Measurements from ENCODE around the gene MRC1.

Gene MRC1

DNA sequence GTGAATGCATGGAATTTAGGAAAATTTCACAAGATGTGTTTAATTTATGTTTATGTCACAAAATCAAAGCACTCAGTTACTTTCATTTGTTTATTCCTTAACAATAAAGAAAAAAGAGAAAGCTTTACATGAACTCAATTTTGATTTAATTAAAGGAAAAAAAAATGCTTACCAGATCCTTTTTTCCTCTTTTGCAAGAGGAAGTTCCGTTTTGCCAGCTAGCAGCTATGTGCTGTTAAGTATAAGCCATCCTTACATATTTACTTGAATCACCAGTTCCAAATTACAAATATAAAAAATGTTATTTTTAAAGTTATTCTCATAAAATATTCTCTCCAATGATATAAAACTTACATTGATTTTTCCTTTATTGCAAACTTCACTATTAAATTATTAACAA, 12.7 kb downstream of the MRC1 start:
- Histone ChIP-seq H3K4me1 (ENCODE audit: control insufficient read depth, low read depth, low read length) (no peaks in the 10 kb centered on the region), H3K36me3 (ENCODE audit: control insufficient read depth, low read depth, low read length) (no peaks in the 10 kb centered on the region), H3K4me3 (ENCODE audit: low read length) (no peak overlapping the region), H3K9ac (ENCODE audit: low read length) (no peak overlapping the region), H3K27me3 (ENCODE audit: control insufficient read depth, insufficient read depth, low read length) (no peaks in the 10 kb centered on the region), H3K27ac (ENCODE audit: low read length) (no peak overlapping the region), H3K9me3 (ENCODE audit: control insufficient read depth, low read depth, low read length) (no peaks in the 10 kb centered on the region)

DNA sequence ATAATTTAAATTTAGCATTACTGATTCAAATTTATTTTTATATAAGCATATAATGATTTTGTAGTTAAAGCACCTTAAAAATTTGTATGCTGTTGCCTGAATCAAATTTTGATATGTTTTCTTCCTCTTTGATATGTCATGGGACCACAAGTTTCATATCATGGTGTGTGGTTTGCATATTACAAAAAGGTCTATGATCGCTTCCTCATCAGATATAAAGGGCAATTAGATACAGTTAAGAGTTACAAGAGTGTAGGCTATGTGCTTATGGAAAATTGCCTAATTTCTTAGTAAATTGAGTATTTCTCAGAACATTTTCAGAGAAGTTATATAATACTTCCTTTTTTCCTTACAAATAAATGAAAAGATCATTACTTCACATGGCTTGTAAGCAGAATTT, 22.2 kb downstream of the MRC1 start:
- Histone ChIP-seq H3K9ac (ENCODE audit: low read length) (no peak overlapping the region), H3K4me1 (ENCODE audit: control insufficient read depth, low read depth, low read length) (no peaks in the 10 kb centered on the region), H3K27ac (ENCODE audit: low read length) (no peak overlapping the region), H3K9me3 (ENCODE audit: control insufficient read depth, low read depth, low read length) (no peaks in the 10 kb centered on the region), H3K4me3 (ENCODE audit: low read length) (no peak overlapping the region), H3K27me3 (ENCODE audit: control insufficient read depth, insufficient read depth, low read length) (no peaks in the 10 kb centered on the region), H3K36me3 (ENCODE audit: control insufficient read depth, low read depth, low read length) (no peaks in the 10 kb centered on the region)

- no peaks in the 10 kb centered on the region for H3K27me3 ChIP-seq (ENCODE audit: control insufficient read depth, insufficient read depth, low read length)
- no peak overlapping the region for H3K9ac ChIP-seq (ENCODE audit: low read length)
- H3K4me3 ChIP-seq (ENCODE audit: low read length) = no peak overlapping the region
- H3K4me1 ChIP-seq (ENCODE audit: control insufficient read depth, low read depth, low read length) = peaks cover 1% of the 10 kb centered on the region
- no peaks in the 10 kb centered on the region for H3K9me3 ChIP-seq (ENCODE audit: control insufficient read depth, low read depth, low read length)
- H3K36me3 ChIP-seq (ENCODE audit: control insufficient read depth, low read depth, low read length) = no peaks in the 10 kb centered on the region
- H3K27ac ChIP-seq (ENCODE audit: low read length) = no peak overlapping the region
Measured at GRCh38 chr10:17831896-17832295, 22.7 kb downstream of the MRC1 start.

DNA sequence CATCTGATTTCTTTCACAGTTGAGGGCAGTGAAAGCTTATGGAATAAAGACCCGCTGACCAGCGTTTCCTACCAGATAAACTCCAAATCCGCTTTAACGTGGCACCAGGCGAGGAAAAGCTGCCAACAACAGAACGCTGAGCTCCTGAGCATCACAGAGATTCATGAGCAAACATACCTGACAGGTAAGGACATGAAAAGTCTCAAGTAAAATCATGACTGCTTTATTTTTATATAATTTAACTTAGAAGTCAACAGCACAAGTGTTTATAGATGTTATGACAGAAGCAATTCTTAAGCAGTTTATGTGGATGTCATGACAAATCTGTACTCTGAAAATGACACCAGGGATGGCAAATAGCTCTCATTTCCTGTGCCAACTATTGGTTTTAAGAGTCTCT, 24.5 kb downstream of the MRC1 start:
- Histone ChIP-seq H3K4me3 (ENCODE audit: low read length) (no peak overlapping the region), H3K4me1 (ENCODE audit: control insufficient read depth, low read depth, low read length) (peaks cover 5% of the 10 kb centered on the region), H3K27me3 (ENCODE audit: control insufficient read depth, insufficient read depth, low read length) (no peaks in the 10 kb centered on the region), H3K36me3 (ENCODE audit: control insufficient read depth, low read depth, low read length) (no peaks in the 10 kb centered on the region), H3K9me3 (ENCODE audit: control insufficient read depth, low read depth, low read length) (no peaks in the 10 kb centered on the region), H3K9ac (ENCODE audit: low read length) (no peak overlapping the region), H3K27ac (ENCODE audit: low read length) (no peak overlapping the region)

DNA sequence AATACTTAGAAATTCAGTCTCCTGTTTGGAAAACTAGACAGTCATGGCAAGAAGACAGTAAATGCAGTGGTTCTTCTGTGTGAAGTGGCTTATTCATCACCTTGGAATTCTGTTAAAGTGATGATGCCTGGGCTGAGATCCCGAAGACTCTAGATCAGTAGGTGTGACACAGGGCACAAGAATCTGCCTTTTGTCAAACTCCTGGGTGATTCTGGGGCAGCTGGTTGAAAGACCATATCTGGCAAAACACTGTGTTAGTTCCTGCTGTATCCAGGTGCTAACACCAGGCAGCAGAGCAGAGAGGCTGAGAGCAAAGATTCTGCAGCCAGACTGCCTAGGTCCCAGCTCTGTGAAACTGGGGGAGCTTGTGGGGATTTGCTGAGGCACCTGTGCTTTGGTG, 26.5 kb downstream of the MRC1 start:
- H3K27ac ChIP-seq (ENCODE audit: low read length) = no peak overlapping the region
- no peak overlapping the region for H3K9ac ChIP-seq (ENCODE audit: low read length)

GRCh38 chr10:17836942-17837341, 27.8 kb downstream of the MRC1 start:
- Histone ChIP-seq H3K36me3 (ENCODE audit: control insufficient read depth, low read depth, low read length) (no peaks in the 10 kb centered on the region), H3K4me3 (ENCODE audit: low read length) (no peak overlapping the region), H3K9me3 (ENCODE audit: control insufficient read depth, low read depth, low read length) (no peaks in the 10 kb centered on the region), H3K27ac (ENCODE audit: low read length) (no peak overlapping the region), H3K9ac (ENCODE audit: low read length) (no peak overlapping the region), H3K27me3 (ENCODE audit: control insufficient read depth, insufficient read depth, low read length) (no peaks in the 10 kb centered on the region), H3K4me1 (ENCODE audit: control insufficient read depth, low read depth, low read length) (peaks cover 5% of the 10 kb centered on the region)

More for the DNA sequence above, 26.5 kb downstream of the MRC1 start:
- Histone ChIP-seq H3K9me3 (ENCODE audit: control insufficient read depth, low read depth, low read length) (no peaks in the 10 kb centered on the region), H3K36me3 (ENCODE audit: control insufficient read depth, low read depth, low read length) (no peaks in the 10 kb centered on the region), H3K4me3 (ENCODE audit: low read length) (no peak overlapping the region), H3K27me3 (ENCODE audit: control insufficient read depth, insufficient read depth, low read length) (no peaks in the 10 kb centered on the region), H3K4me1 (ENCODE audit: control insufficient read depth, low read depth, low read length) (peaks cover 5% of the 10 kb centered on the region)

DNA sequence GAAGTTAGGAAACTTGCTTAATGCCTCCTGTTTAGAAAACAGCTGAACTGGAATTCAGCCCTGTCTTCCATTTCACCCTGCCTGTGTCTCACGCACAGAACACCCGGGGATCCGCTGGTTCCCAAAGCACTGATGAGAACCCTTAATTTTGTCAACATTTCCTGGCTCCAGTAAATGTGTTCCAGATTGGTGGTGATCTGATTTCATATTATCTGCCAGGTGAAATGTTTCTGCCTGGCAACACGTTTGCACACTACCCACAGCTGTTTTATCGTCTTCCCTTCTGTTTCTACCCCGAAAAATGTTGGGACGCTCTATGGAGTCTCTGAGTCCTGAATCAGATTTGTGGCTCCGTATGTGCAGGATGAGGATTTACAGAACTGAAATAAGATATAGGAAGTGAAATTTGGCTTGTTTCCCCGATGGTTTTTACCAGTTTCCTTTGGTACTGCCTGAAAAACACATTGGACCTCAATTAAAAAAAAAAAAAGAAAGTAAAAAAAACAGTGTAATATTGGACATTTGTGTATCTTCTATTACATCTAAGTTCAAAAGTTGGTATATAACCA, 29.0 kb downstream of the MRC1 start:
- Histone ChIP-seq H3K9me3 (ENCODE audit: control insufficient read depth, low read depth, low read length) (no peaks in the 10 kb centered on the region), H3K4me1 (ENCODE audit: control insufficient read depth, low read depth, low read length) (peaks cover 5% of the 10 kb centered on the region), H3K4me3 (ENCODE audit: low read length) (no peak overlapping the region), H3K27me3 (ENCODE audit: control insufficient read depth, insufficient read depth, low read length) (no peaks in the 10 kb centered on the region), H3K9ac (ENCODE audit: low read length) (no peak overlapping the region), H3K36me3 (ENCODE audit: control insufficient read depth, low read depth, low read length) (no peaks in the 10 kb centered on the region), H3K27ac (ENCODE audit: low read length) (no peak overlapping the region)

- Histone ChIP-seq H3K9ac (ENCODE audit: low read length) (no peak overlapping the region), H3K4me3 (ENCODE audit: low read length) (no peak overlapping the region), H3K27me3 (ENCODE audit: control insufficient read depth, insufficient read depth, low read length) (no peaks in the 10 kb centered on the region), H3K27ac (ENCODE audit: low read length) (no peak overlapping the region), H3K36me3 (ENCODE audit: control insufficient read depth, low read depth, low read length) (no peaks in the 10 kb centered on the region), H3K9me3 (ENCODE audit: control insufficient read depth, low read depth, low read length) (no peaks in the 10 kb centered on the region), H3K4me1 (ENCODE audit: control insufficient read depth, low read depth, low read length) (peaks cover 5% of the 10 kb centered on the region)
Measured at GRCh38 chr10:17841050-17841449, 31.9 kb downstream of the MRC1 start.

DNA sequence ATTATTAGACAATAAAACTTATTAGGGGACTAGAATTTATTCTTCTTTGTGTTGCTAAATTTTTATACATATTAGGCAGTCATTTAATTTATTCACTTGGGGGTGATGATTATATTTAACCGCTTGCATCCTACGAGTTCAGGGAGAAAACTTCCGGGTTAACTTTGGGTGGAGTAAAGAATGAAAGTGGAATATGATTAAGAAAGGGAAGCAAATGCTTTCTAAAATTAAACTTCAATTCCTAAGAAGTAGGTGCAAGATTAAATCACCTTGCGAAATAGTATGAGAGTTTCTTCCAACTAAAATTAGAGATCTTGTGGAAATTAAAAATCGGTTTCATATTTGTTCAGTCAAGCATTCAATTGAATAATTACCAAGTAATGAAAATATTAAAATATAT, 33.5 kb downstream of the MRC1 start:
- H3K9me3 ChIP-seq (ENCODE audit: control insufficient read depth, low read depth, low read length) = no peaks in the 10 kb centered on the region

DNA sequence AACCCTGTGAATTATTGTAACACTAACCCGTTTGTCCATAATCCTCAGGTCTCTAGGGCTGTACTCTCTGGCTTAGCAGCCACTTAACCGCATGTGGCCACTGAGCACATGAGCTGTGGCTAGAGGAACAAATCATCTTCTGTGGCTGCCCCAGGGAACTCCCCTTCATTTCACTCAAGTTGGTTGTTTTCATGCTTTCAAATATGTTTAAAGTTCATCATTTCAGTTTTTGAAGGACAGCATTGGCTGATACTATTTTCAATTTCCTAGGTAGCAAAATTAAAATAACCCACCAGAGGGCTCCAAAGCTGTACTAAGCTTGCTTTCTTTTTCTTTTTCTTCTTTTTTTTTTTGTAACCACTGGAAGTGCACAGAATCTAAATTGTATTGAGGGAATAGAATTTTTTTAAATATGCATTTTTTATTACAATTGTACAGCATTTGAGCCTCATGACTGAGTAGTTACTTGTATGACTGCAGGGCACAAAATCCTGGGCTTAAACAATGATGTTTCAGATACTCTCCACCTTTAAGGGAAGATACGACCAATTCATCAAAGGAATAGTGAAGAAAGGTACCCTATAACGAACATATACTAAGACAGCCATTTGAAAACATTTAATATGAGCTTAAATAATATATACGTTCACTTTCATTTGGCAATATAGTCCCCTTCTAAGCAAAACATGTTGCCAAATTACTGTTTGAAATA, 38.6 kb downstream of the MRC1 start:
- Histone ChIP-seq H3K27ac (ENCODE audit: low read length) (no peak overlapping the region), H3K27me3 (ENCODE audit: control insufficient read depth, insufficient read depth, low read length) (no peaks in the 10 kb centered on the region), H3K9me3 (ENCODE audit: control insufficient read depth, low read depth, low read length) (no peaks in the 10 kb centered on the region), H3K4me3 (ENCODE audit: low read length) (no peak overlapping the region), H3K9ac (ENCODE audit: low read length) (no peak overlapping the region), H3K36me3 (ENCODE audit: control insufficient read depth, low read depth, low read length) (no peaks in the 10 kb centered on the region), H3K4me1 (ENCODE audit: control insufficient read depth, low read depth, low read length) (peaks cover 7% of the 10 kb centered on the region)

More for the DNA sequence above, 33.5 kb downstream of the MRC1 start:
- H3K4me1 ChIP-seq (ENCODE audit: control insufficient read depth, low read depth, low read length) = no peaks in the 10 kb centered on the region
- H3K4me3 ChIP-seq (ENCODE audit: low read length) = no peak overlapping the region
- no peaks in the 10 kb centered on the region for H3K27me3 ChIP-seq (ENCODE audit: control insufficient read depth, insufficient read depth, low read length)
- no peaks in the 10 kb centered on the region for H3K36me3 ChIP-seq (ENCODE audit: control insufficient read depth, low read depth, low read length)
- H3K27ac ChIP-seq (ENCODE audit: low read length) = no peak overlapping the region
- no peak overlapping the region for H3K9ac ChIP-seq (ENCODE audit: low read length)

GRCh38 chr10:17848646-17849045, 39.5 kb downstream of the MRC1 start:
- H3K4me3 ChIP-seq (ENCODE audit: low read length) = no peak overlapping the region
- no peaks in the 10 kb centered on the region for H3K27me3 ChIP-seq (ENCODE audit: control insufficient read depth, insufficient read depth, low read length)
- H3K36me3 ChIP-seq (ENCODE audit: control insufficient read depth, low read depth, low read length) = no peaks in the 10 kb centered on the region
- no peaks in the 10 kb centered on the region for H3K9me3 ChIP-seq (ENCODE audit: control insufficient read depth, low read depth, low read length)
- H3K27ac ChIP-seq (ENCODE audit: low read length) = no peak overlapping the region
- no peak overlapping the region for H3K9ac ChIP-seq (ENCODE audit: low read length)
- peaks cover 7% of the 10 kb centered on the region for H3K4me1 ChIP-seq (ENCODE audit: control insufficient read depth, low read depth, low read length)

DNA sequence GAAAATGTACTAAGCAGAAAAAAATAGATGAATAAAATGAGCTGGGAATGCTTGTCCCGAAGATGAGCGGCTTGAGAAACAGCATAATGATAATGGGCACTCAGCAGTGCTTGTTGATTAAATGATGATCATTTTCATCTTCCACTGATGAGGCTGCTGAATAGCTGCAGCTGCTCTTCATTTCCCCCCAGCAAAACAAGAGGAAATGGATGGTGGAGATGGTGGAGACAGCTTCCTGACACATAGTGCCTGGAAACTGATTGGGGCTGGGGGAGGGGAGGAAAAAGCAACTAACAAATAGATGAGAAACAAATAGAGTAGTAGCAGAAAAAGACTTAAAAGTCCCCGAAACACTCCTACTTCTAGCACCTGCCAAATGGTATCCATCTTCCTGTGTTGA, 41.4 kb downstream of the MRC1 start:
- no peak overlapping the region for H3K4me3 ChIP-seq (ENCODE audit: low read length)
- H3K9ac ChIP-seq (ENCODE audit: low read length) = no peak overlapping the region
- H3K27ac ChIP-seq (ENCODE audit: low read length) = no peak overlapping the region

More for the DNA sequence above, 41.4 kb downstream of the MRC1 start:
- no peaks in the 10 kb centered on the region for H3K36me3 ChIP-seq (ENCODE audit: control insufficient read depth, low read depth, low read length)
- no peaks in the 10 kb centered on the region for H3K27me3 ChIP-seq (ENCODE audit: control insufficient read depth, insufficient read depth, low read length)
- H3K4me1 ChIP-seq (ENCODE audit: control insufficient read depth, low read depth, low read length) = peaks cover 7% of the 10 kb centered on the region
- no peaks in the 10 kb centered on the region for H3K9me3 ChIP-seq (ENCODE audit: control insufficient read depth, low read depth, low read length)
